Parathyroid adenoma (tissue), 2 donors: ENCODE measurements around the gene APOA4.

Source experiments
- H2AFZ ChIP-seq: fragments of 300-600 bp; sonication (generic); one replicate; pipeline ENCODE4 v1.7.0; 2017; ENCODE audit warnings: antibody characterized with exemption, mild to moderate bottlenecking
- H3K27ac ChIP-seq: fragments of 300-600 bp; sonication (generic); one replicate; pipeline ENCODE4 v1.7.0; 2017
- H3K27me3 ChIP-seq: fragments of 300-600 bp; sonication (generic); one replicate; pipeline ENCODE4 v1.7.0; 2017; ENCODE audit warnings: low read length; ENCODE audit not compliant: control insufficient read depth, insufficient read depth
- H3K36me3 ChIP-seq: fragments of 300-600 bp; sonication (generic); one replicate; pipeline ENCODE4 v1.7.0; 2017; ENCODE audit warnings: low read length; ENCODE audit not compliant: control insufficient read depth, insufficient read depth
- H3K4me1 ChIP-seq: fragments of 300-600 bp; sonication (generic); one replicate; pipeline ENCODE4 v1.7.0; 2017; ENCODE audit warnings: control low read depth
- H3K4me2 ChIP-seq: fragments of 300-600 bp; sonication (generic); one replicate; pipeline ENCODE4 v1.7.0; 2017; ENCODE audit warnings: low read length
- H3K4me3 ChIP-seq: fragments of 300-600 bp; sonication (generic); one replicate; pipeline ENCODE4 v1.7.0; 2017; ENCODE audit warnings: low read depth, low read length
- H3K79me2 ChIP-seq: fragments of 300-600 bp; sonication (generic); one replicate; pipeline ENCODE4 v1.7.0; 2017; ENCODE audit warnings: control low read depth
- H3K9ac ChIP-seq: fragments of 300-600 bp; sonication (generic); one replicate; pipeline ENCODE4 v1.7.0; 2017; ENCODE audit warnings: mild to moderate bottlenecking
- H3K9me3 ChIP-seq: fragments of 300-600 bp; sonication (generic); one replicate; pipeline ENCODE4 v1.7.0; 2017; ENCODE audit warnings: low read length; ENCODE audit not compliant: control insufficient read depth
- CTCF ChIP-seq: fragments of 300-600 bp; sonication (generic); IDR thresholded peaks from one replicate; pipeline ENCODE4 v1.7.0; 2017; ENCODE audit warnings: antibody characterized with exemption, mild to moderate bottlenecking
- donor health status: primary hyperparathyroidism.

Gene APOA4

GRCh38 chr11:116840224-116840745 is 17.2 kb upstream of the APOA4 start:
- Histone ChIP-seq H3K27ac (no peak overlapping the region), H3K4me3 (no peak overlapping the region), H3K9ac (no peak overlapping the region), H2AFZ (no peak overlapping the region), H3K79me2 (no peaks in the 10 kb centered on the region), H3K27me3 (no peaks in the 10 kb centered on the region), H3K9me3 (no peaks in the 10 kb centered on the region), H3K4me1 (no peaks in the 10 kb centered on the region), H3K4me2 (no peak overlapping the region), H3K36me3 (no peaks in the 10 kb centered on the region)
- no peak for TF ChIP-seq CTCF

DNA sequence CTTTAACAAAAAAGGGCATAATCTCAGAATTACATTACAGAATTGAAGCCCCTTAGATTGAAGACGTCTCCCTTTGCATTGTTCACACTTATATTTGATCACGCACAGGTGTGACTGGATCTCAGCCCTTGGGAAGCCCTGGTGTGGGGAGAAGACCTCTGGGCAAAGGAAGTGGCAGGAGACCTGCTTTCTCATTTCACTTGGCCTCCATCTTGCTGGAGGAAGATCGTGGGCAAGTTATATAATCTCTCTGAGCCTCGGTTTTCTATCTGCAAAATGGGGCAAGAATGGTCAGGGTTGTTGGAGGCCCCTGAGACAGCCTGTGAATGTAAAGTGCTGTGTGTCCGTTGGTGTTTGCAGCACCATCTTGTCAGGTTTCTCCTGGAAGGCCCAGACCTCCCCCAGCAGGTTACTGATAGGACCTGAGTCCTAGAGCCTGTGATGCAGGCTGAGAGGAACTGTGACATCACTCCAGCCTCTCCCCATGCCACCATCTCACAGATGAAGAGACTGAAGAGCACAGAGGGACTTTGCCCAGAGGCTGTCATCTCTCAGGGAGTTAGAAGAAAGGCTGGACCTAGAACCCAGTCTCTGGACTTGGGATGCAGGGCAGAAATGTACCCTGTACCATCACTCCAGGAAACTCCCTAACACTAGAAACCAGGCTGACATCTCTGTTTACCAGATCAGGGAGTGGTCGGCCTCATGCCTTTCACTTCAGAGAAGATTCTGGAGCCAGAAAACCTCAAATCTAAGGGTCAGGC is 15.4 kb upstream of the APOA4 start:
- Histone ChIP-seq H3K36me3 (no peaks in the 10 kb centered on the region), H3K9ac (no peak overlapping the region)

DNA sequence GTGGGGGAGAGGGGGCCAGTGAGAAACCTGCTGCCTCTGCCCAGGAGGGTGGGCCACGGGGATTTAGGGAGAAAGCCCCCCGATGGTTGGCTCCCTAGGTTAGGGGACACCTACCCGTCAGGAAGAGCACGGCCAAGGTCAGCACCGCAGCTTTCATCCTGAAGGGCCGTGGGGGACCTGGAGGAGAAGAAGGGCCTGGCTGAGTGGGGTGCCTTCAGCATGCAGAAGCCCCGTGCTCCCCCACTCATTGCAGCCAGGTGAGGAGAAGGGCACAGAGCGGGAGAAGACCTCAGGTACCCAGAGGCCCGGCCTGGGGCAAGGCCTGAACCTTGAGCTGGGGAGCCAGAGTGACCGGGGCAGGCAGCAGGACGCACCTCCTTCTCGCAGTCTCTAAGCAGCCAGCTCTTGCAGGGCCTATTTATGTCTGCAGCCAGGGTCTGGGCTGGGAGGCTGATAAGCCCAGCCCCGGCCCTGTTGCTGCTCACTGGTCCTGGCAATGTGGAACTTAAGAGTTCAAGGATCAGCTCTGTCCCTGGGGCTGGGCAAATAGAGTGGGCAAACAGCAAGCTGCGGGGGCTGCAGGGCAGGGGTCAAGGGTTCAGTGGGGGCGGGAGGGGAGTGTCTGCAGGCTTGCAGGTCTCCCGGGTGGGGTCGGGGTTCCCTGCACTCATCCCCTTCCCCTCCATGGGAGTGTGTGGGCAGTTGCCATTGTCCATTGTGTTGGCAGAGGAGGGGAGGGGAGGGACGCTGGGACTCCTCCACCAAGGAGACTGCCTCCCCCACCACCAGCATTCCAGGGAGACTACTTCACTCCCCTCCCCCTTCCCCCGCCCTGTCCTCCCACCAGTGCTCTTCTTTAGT is 14.4 kb upstream of the APOA4 start, which contains the start of gene APOA1:
APOA1 (minus strand) TSS at position 392 of the 861 bp plus-strand sequence; CDS start at position 157, 235 bp downstream.
- H3K4me1 ChIP-seq = no peaks in the 10 kb centered on the region
- no peaks in the 10 kb centered on the region for H3K36me3 ChIP-seq
- no peak within 1 kb of the TSS for H3K27ac ChIP-seq
- no peak within 1 kb of the TSS for H3K4me3 ChIP-seq
- no peaks in the 10 kb centered on the region for H3K27me3 ChIP-seq
- TF ChIP-seq CTCF = no peak
- H3K9ac ChIP-seq = no peak within 1 kb of the TSS
- H3K4me2 ChIP-seq = no peak within 1 kb of the TSS
- H3K79me2 ChIP-seq = no peaks in the 10 kb centered on the region
- H2AFZ ChIP-seq = no peak within 1 kb of the TSS
- H3K9me3 ChIP-seq = no peaks in the 10 kb centered on the region

More for the DNA sequence above, 15.4 kb upstream of the APOA4 start:
- Histone ChIP-seq H3K79me2 (no peaks in the 10 kb centered on the region), H2AFZ (no peak overlapping the region), H3K27me3 (no peaks in the 10 kb centered on the region), H3K4me3 (no peak overlapping the region), H3K27ac (no peak overlapping the region), H3K4me1 (no peaks in the 10 kb centered on the region), H3K9me3 (no peaks in the 10 kb centered on the region), H3K4me2 (no peak overlapping the region)
- TF ChIP-seq CTCF = no peak

DNA sequence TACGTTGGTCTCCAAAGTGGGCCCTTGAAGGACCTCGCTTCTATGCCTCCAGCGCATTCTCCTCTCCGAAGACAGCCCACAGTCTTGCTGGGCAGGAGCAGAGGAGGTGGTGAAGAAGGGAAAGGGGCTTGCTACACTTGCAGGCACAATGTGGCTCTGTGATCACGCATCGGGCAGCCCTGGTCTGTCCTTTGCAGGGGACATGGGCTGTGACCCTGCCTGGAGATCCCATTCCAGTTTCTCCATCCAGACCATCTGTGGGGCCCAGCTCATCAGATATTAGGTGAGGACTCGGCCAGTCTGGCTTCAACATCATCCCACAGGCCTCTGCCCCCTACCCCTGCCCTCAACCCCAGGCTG is 13.5 kb upstream of the APOA4 start:
- no peak overlapping the region for H3K9ac ChIP-seq

More for the DNA sequence above, 13.5 kb upstream of the APOA4 start:
- no peak overlapping the region for H2AFZ ChIP-seq
- H3K36me3 ChIP-seq = no peaks in the 10 kb centered on the region
- no peaks in the 10 kb centered on the region for H3K9me3 ChIP-seq
- TF ChIP-seq CTCF = no peak
- no peaks in the 10 kb centered on the region for H3K27me3 ChIP-seq
- no peak overlapping the region for H3K4me2 ChIP-seq
- H3K27ac ChIP-seq = no peak overlapping the region
- no peaks in the 10 kb centered on the region for H3K4me1 ChIP-seq
- H3K79me2 ChIP-seq = no peaks in the 10 kb centered on the region
- no peak overlapping the region for H3K4me3 ChIP-seq
